Dermis blood vessel endothelial cell (primary cell): ENCODE measurements around the gene SLC35B3. TPM values are rescaled to one million over a fixed set of nuclear protein-coding genes. Genes with fewer than 3 reads are reported as not detected.
"Not testable (repeated sequence)": the region's sequence is repeated elsewhere in the genome, so short reads cannot be mapped to it uniquely, and the experiment has no call there.

Experiments used
- DNase-seq: peaks from one replicate; pipeline ENCODE4 v3.0.0; 2010
- total RNA-seq: library from RNA; depleted of rRNA; stranded (reverse); fragments of >200 nt; gene quantifications from 2 replicates; pipeline ENCODE4 v1.2.3, GENCODE V29; 2014

The SLC35B3 gene
- 15.7 and 23.0 TPM in 2 replicates for total RNA-seq

DNA sequence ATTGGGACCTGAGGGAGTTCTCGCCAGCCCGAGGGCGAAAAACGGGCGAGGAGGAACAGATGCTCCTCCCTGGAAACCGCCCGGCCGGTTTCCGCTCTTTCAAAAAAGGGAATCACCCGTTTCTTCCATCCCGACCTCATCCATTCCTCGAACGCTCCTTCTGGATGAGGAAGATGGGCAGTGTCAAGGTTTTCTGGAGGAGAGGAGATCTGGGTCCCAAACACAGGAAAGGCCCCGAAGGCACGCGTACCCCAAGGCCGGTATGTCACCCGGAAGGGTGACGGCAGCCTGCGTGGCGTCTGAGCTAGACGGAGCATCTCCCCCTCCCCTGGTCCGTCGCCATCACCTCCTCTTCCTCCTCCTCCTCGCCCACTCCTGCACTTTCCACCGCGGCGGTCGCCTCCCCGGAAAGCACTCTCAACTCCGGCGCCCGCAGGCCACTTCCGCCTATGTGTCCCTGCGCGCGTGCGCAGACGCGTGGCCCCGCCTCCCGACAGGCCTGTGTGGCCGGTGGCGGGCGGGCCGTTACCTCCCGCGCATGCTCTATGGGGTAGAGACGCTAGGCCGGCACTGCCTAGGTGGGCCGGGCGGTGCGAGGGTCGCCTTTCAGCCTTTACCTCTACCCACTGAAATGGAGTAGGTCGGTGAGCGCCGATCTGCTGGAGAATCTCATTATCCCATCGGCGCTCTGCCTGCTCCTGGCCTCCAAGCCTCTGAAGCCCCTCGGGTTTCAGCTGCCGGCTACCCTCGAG, at the start of gene SLC35B3:
SLC35B3 (minus strand) TSS at position 453 of the 752 bp plus-strand sequence.
- peak; percentile 96 for DNase-seq

- DNase-seq, result no peak
Measured at GRCh38 chr6:8483650-8484049, 48.3 kb upstream of the SLC35B3 start.

DNA sequence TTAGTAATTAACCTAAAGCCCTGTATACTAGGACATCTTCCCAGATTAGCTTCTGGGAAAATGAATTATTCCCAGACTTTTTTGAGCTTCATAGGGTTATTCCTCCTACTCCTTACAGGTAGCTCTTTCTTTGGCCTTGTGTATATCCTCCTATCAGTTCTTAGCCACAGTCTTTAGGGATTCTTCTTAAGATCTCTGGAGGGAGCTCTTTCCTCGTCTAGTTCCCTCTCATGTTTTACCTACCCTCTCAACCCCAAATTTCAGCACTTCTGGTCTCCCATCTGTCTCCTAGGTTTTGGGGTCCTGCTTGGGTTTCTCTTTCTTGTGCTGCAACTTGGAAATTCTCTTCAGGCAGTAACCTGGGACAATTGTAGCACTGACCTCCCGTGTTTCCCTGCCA, 46.4 kb upstream of the SLC35B3 start:
- peak; percentile 17 for DNase-seq

DNA sequence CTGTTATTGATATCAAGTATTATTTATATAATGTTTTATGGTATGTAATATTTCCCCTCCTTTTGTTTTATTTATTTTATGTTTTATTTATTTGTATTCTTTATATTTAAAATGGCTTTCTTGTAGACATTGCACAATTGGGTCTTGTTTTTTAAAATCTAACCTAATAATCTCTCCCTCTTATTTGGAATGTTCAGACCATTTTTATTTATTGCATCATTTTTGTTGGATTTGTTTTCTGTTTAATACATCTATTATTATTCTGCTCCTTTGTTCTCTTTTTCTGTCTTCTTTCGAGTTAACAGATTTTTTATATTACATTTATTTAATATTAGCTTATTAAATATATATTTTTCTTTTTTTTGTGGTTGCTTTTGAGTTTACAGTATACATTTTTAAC, 43.1 kb upstream of the SLC35B3 start:
- DNase-seq, result no peak

DNA sequence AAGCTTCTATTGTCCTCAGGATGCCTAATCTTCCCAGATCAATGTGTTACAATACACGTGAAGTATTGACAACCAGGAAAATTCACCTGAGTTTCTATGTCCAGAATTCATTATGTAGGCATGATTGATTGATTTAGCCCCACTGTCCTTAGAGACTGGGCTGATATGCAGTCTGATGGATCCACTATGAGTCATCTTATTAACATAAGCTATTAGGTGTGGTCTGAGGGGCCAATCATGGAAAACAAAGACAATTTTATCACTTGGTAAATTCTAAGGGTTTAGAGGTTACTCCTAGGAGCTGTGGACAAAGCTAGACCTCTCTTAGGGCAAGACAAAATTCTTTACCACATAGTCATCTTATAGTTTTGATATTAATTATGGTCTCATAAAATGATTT, 41.3 kb upstream of the SLC35B3 start:
- no peak for DNase-seq

GRCh38 chr6:8468552-8469356, 33.4 kb upstream of the SLC35B3 start:
- no peak for DNase-seq

DNA sequence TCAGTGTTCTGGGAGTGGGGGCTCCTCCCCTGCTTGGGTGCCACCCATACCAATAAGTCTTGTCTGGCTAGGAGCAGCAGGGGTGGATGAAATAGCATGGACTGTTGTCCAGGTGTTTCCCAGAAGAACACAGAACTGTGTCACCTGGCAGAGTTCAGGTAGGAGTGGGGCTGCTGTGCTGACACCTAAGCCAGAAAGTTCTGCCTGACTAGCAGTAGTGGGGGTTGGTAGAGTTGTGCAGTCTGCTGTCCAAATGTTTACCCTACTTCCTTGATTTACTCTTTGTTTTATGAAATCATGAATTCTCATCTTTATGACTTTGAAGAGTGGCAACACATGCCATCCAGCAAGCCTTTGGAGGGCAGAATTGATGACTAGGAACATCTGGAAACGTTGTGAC, 27.3 kb upstream of the SLC35B3 start:
- no peak for DNase-seq

DNA sequence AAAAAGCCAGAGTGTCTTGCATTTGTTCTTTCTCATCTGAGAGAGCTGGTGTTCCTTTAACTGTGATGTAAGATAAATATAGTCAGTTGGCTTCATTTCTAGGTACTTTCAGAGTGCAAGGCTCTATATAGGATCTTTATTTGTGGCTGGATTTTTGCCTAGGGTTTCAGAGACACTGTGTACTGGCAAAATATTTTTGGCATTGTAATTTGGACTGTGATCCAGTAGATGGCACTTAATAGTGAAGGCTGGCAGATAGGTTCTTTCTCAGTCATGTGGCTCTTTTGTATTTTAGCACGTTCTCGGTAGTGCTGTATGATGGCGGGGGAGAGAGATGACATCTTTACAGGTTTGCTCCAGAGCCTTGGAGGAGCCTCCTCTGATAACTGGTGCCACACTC, 26.8 kb upstream of the SLC35B3 start:
- no peak for DNase-seq

DNA sequence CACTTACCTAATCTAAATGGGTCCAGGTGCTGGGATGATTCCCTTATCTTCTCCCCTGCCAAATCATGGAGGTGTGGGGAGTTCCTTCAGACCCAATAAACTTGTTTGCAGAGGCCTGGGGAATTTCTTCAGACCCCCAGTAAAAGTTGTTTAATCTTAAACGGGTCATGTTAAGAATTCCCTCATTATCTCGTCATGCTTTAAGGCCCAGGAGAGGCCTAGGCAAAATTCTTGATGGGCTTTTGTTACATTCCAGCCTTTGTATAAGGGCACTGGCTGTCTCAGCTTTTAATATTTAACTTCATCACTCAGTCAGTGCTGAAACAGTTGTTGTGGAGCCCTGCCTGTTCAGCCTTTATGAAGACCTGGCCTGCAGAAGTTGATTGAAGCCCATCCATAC, 11.0 kb upstream of the SLC35B3 start:
- no peak for DNase-seq

DNA sequence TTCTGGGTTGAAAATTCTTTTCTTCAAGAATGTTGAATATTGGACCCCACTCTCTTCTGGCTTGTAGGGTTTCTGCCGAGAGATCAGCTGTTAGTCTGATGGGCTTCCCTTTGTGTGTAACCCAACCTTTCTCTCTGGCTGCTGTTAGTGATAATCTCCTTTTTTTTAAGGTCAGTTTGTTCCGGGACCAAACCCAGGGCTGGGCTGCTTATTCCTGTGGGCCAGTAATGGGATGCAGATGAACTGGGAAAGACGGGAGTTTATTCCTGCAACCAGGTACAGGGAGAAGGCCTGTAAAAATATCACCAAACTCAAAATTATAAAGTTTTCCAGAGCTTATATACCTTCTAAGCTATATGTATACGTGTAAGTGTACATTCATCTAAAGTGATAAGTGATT, 10.6 kb upstream of the SLC35B3 start:
- DNase-seq, result not testable (repeated sequence)

GRCh38 chr6:8442150-8442549, 6.8 kb upstream of the SLC35B3 start:
- DNase-seq, result no peak

- no peak for DNase-seq
Measured at GRCh38 chr6:8441452-8441851, 6.1 kb upstream of the SLC35B3 start.

- DNase-seq, result no peak
Measured at GRCh38 chr6:8439601-8440268, 4.4 kb upstream of the SLC35B3 start.

GRCh38 chr6:8437813-8438212, 2.5 kb upstream of the SLC35B3 start:
- DNase-seq, result no peak

GRCh38 chr6:8436966-8437365, 1.6 kb upstream of the SLC35B3 start:
- DNase-seq, result no peak

GRCh38 chr6:8435845-8436168, 462 bp upstream of the SLC35B3 start:
- DNase-seq, result no peak

GRCh38 chr6:8434727-8435092, 635 bp downstream of the SLC35B3 start:
- no peak for DNase-seq

GRCh38 chr6:8432614-8433013, 2.7 kb downstream of the SLC35B3 start:
- no peak for DNase-seq

GRCh38 chr6:8429821-8430220, 5.5 kb downstream of the SLC35B3 start:
- DNase-seq, result peak; percentile 25

DNA sequence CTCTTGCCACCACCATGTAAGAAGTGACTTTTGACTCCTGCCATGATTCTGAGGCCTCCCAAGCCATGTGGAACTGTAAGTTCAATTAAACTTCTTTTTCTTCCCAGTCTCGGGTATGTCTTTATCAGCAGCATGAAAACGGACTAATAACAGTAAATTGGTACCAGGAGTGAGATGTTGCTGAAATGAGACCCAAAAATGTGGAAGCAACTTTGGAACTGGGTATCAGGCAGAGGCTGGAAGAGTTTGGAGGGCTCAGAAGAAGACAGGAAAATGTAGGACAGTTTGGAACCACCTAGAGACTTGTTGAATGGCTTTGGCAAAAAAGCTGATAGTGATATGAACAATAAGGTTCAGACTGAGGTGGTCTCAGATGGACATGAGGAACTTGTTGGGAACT, 8.8 kb downstream of the SLC35B3 start:
- DNase-seq, result not testable (repeated sequence)

- DNase-seq, result no peak
Measured at GRCh38 chr6:8420031-8420588, 15.2 kb downstream of the SLC35B3 start.

DNA sequence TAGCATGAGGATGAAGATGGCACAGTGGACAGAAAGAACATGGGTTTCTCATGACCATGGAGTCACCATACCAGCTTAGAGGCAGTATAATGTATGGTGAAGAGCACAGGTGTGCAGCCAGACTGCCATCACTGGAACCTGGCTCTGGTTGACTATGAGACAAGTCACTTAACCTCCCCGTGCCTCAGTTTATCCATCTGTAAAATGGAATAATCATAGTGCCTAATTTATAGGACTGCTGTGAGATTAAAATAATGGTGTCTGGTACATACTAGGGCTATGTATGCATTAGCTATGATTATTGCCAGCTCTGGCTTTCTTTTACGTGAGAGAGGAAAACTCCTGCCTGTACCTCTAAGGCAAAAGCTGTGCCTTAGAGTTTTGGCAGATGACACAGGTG, 19.4 kb downstream of the SLC35B3 start:
- DNase-seq, result no peak

- no peak for DNase-seq
Measured at GRCh38 chr6:8415280-8415679, 20.1 kb downstream of the SLC35B3 start.

- DNase-seq, result no peak
Measured at GRCh38 chr6:8414844-8415243, 20.5 kb downstream of the SLC35B3 start.
